Thyroid gland (tissue), 4 donors: ENCODE results near the gene SUCLG2. TPM values are rescaled to one million over a fixed set of nuclear protein-coding genes. Genes with fewer than 3 reads are reported as not detected.

Experiments used
- DNase-seq, 2 donors: peaks; one replicate each; pipeline ENCODE4 v3.0.0-alpha.2; 2019
- H3K27ac ChIP-seq, 3 donors: fragments of 200-600 bp; sonication (generic); 1 replicate in 2 of 3; 2 replicates in 1 of 3; pipeline ENCODE4 v1.5.1; 2016 to 2019; ENCODE audit warnings: mild to moderate bottlenecking in 1 of 3, moderate library complexity in 1 of 3
- H3K27me3 ChIP-seq: fragments of 200-600 bp; sonication (generic); one replicate; pipeline ENCODE4 v1.5.1; 2019
- H3K36me3 ChIP-seq, 2 donors: fragments of 200-600 bp; sonication (generic); one replicate each; pipeline ENCODE4 v1.5.1; 2016 to 2019
- H3K4me1 ChIP-seq, 2 donors: fragments of 200-600 bp; sonication (generic); one replicate each; pipeline ENCODE4 v1.5.1; 2017 to 2019
- H3K4me3 ChIP-seq, 3 donors: fragments of 200-600 bp; sonication (generic); replicated peaks in 1 of 3; 1 replicate in 2 of 3; 2 replicates in 1 of 3; pipeline ENCODE4 v1.5.1; 2016; ENCODE audit warnings: mild to moderate bottlenecking in 1 of 3
- H3K9me3 ChIP-seq: fragments of 200-600 bp; sonication (generic); one replicate; pipeline ENCODE4 v1.5.1; 2017
- POLR2A ChIP-seq, 2 donors: fragments of 450-650 bp; IDR thresholded peaks; one replicate each; pipeline ENCODE4 v1.6.1; 2017; ENCODE audit warnings: antibody characterized with exemption in 2 of 2, mild to moderate bottlenecking in 2 of 2, moderate library complexity in 1 of 2
- WGBS, 2 donors: methylation state at CpG; one replicate each; pipeline ENCODE4 v1.1.5; 2017; 5-methylcytosine and 5-hydroxymethylcytosine counted together
- intact Hi-C: fragments of 100-400 bp; cut with DNase I; formaldehyde crosslinking; loops from one replicate; pipeline ENCODE4 v1.15.1; 2023
- total RNA-seq, 4 donors: library from RNA; depleted of rRNA; stranded (reverse); fragments of >200 nt; gene quantifications; one replicate each; pipeline ENCODE4 v1.2.3, GENCODE V29; 2016
- TF ChIP-seq, protein P1 (sequence below), 6 experiments: fragments of 200-600 bp in 3 of 6; fragments of 450-650 bp in 3 of 6; sonication (generic) in 3 of 6; IDR thresholded peaks; one replicate each; pipeline ENCODE4 v1.5.1; 2016 to 2019; ENCODE audit warnings: antibody characterized with exemption in 6 of 6, mild to moderate bottlenecking in 2 of 6, inconsistent platforms in 1 of 6, moderate library complexity in 1 of 6

Gene SUCLG2
- total RNA-seq, 4 donors from 2014 or later: 64.4 to 70.9 (median 70.7) TPM

DNA sequence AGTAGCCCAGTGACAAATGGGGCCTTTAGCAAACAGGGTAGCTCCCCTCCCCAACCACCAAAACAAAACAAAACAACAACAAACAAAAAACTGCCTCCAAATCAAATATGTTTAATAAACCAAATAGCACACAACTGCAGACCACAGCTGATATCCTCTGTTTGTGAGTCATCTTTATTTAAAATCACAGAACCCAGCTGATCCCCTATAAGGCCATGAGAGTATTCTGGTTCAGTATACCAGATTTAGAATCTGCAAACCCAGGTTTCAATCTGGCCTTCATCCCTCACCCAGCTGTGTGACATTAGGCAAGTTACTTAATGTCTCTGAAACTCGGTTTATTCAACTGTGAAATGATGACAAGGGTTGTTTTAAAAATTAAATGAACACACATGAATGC is 124.5 kb downstream of the SUCLG2 start:
- H3K36me3 ChIP-seq: peaks cover 5 to 6% of the 10 kb centered on the region in 2 donors
- H3K4me3 ChIP-seq: no peak overlapping the region
- no peaks in the 10 kb centered on the region for H3K27me3 ChIP-seq
- H3K9me3 ChIP-seq: no peaks in the 10 kb centered on the region
- H3K4me1 ChIP-seq: peaks cover 0 to 4% of the 10 kb centered on the region in 2 donors
- no peak for DNase-seq
- TF ChIP-seq POLR2A (IDR thresholded peaks at IDR 0.05): no peak
- TF ChIP-seq, protein P1, sequence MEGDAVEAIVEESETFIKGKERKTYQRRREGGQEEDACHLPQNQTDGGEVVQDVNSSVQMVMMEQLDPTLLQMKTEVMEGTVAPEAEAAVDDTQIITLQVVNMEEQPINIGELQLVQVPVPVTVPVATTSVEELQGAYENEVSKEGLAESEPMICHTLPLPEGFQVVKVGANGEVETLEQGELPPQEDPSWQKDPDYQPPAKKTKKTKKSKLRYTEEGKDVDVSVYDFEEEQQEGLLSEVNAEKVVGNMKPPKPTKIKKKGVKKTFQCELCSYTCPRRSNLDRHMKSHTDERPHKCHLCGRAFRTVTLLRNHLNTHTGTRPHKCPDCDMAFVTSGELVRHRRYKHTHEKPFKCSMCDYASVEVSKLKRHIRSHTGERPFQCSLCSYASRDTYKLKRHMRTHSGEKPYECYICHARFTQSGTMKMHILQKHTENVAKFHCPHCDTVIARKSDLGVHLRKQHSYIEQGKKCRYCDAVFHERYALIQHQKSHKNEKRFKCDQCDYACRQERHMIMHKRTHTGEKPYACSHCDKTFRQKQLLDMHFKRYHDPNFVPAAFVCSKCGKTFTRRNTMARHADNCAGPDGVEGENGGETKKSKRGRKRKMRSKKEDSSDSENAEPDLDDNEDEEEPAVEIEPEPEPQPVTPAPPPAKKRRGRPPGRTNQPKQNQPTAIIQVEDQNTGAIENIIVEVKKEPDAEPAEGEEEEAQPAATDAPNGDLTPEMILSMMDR (IDR thresholded peaks at IDR 0.05): no peak
- H3K27ac ChIP-seq: no peak overlapping the region
- intact Hi-C loops: no loop called here
- WGBS, 2 donors: 90 to 91% methylated on average over 1 of the region's 1 CpG

DNA sequence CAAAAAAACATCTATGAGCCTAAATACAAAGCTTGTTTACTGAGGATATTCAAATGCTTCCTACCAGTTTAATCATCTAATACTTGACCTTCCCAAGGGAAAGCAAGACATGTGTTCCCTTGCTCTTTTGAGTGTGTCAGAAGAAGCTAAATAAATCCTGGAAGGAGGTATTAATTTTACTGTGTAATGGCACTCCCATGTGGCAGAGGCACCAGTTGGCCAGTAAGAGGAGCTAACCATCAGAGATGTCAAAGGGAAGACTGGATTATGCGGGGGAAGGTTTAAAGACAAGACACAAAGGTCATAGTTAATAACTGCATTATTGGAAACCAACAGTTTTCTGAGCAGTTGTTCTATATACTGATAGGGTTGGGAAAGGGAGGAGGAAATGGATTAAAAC is 125.1 kb downstream of the SUCLG2 start:
- 91 to 96% methylated on average over 1 of the region's 1 CpG for WGBS, 2 donors
- peaks cover 0 to 4% of the 10 kb centered on the region in 2 donors for H3K4me1 ChIP-seq

DNA sequence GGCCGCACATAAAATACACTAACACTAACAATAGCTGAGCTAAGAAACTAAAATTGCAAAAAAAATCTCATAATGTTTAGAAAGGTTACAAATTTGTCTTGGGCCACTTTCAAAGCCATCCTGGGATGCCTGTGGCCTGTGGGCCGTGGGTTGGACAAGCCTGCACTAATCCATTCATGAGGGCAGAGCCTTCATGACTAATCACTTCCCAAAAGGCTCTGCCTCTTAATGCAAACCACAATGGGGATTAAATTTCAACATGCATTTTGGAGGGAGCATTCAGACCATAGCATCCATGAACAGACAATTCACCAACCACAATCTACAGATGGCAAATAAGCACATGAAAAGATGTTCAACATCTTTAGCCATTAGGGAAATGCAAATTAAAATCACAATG is 128.2 kb downstream of the SUCLG2 start:
- Histone ChIP-seq H3K4me1 (no peaks in the 10 kb centered on the region), H3K4me3 (no peak overlapping the region), H3K36me3 (peaks cover 5 to 6% of the 10 kb centered on the region in 2 donors), H3K27me3 (no peaks in the 10 kb centered on the region), H3K27ac (no peak overlapping the region), H3K9me3 (no peaks in the 10 kb centered on the region)
- TF ChIP-seq, protein P1 (IDR thresholded peaks at IDR 0.05): no peak
- no peak for TF ChIP-seq POLR2A (IDR thresholded peaks at IDR 0.05)
- DNase-seq: no peak
- intact Hi-C loops: no loop called here
- 98 to 100% methylated on average over 2 of the region's 2 CpGs for WGBS, 2 donors

More for the DNA sequence above, 125.1 kb downstream of the SUCLG2 start:
- peaks cover 5 to 6% of the 10 kb centered on the region in 2 donors for H3K36me3 ChIP-seq
- DNase-seq: no peak
- H3K27ac ChIP-seq: no peak overlapping the region
- H3K27me3 ChIP-seq: no peaks in the 10 kb centered on the region
- TF ChIP-seq, protein P1 (IDR thresholded peaks at IDR 0.05): no peak
- TF ChIP-seq POLR2A (IDR thresholded peaks at IDR 0.05): no peak
- intact Hi-C loops: no loop called here
- H3K4me3 ChIP-seq: no peak overlapping the region
- H3K9me3 ChIP-seq: no peaks in the 10 kb centered on the region

- peaks cover 5 to 6% of the 10 kb centered on the region in 2 donors for H3K36me3 ChIP-seq
- 78 to 88% methylated on average over 6 of the region's 6 CpGs for WGBS, 2 donors
- H3K27me3 ChIP-seq: no peaks in the 10 kb centered on the region
- no peak for DNase-seq
- H3K4me1 ChIP-seq: no peaks in the 10 kb centered on the region
- H3K9me3 ChIP-seq: no peaks in the 10 kb centered on the region
- H3K4me3 ChIP-seq: no peak overlapping the region
- no peak overlapping the region for H3K27ac ChIP-seq
- TF ChIP-seq, protein P1 (IDR thresholded peaks at IDR 0.05): no peak
- TF ChIP-seq POLR2A (IDR thresholded peaks at IDR 0.05): no peak
- intact Hi-C loops: no loop called here
Observed at GRCh38 chr3:67524046-67524445, 130.4 kb downstream of the SUCLG2 start.

DNA sequence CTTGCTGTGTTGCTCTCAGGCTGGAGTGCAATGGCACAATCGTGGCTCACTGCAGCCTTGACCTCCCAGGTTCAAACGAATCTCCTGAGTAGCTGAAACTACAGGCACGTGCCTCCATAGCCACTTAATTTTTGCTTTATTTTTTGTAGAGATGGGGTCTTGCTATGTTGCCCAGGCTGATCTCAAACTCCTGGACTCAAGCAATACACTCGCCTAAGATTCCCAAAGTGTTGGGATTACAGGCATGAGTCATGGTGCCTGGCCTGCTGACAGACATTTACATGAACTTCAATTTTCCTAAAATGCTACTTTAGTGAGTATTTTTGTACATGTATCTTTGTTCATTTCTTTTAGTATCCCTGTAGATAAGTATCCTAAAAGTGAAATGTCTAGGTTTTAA is 132.3 kb downstream of the SUCLG2 start:
- Histone ChIP-seq H3K27ac (no peak overlapping the region), H3K9me3 (no peaks in the 10 kb centered on the region), H3K27me3 (no peaks in the 10 kb centered on the region), H3K36me3 (peaks cover under 1% of the 10 kb centered on the region in 2 donors), H3K4me3 (no peak overlapping the region), H3K4me1 (no peaks in the 10 kb centered on the region)
- no peak for TF ChIP-seq POLR2A (IDR thresholded peaks at IDR 0.05)
- TF ChIP-seq, protein P1 (IDR thresholded peaks at IDR 0.05): no peak
- intact Hi-C loops: no loop called here
- DNase-seq: no peak
- 97% methylated on average over 4 of the region's 4 CpGs for WGBS, 2 donors
